T47D (cell line): Measurements from ENCODE around the gene TANGO2.

ENCODE experiments used
- DNase-seq, 2 experiments: peaks; one replicate each; pipeline versions ENCODE4 v3.0.0 to v3.0.0-alpha.2; 2011 to 2012; ENCODE audit warnings: low read depth in 1 of 2, low spot score in 1 of 2
- JUND ChIP-seq: IDR thresholded peaks from 2 replicates; pipeline ENCODE4 v1.6.1; 2012; ENCODE audit warnings: low read depth
- in situ Hi-C: cut with HindIII; loops from 2 replicates; pipeline ENCODE4 v1.10.0; 2016; ENCODE audit warnings: low sequenced_read_pairs, low pct_unique_long_range_greater_than_20kb

TANGO2 gene

GRCh38 chr22:20086101-20086599, 65.2 kb downstream of the TANGO2 start:
- no peak for DNase-seq
- in situ Hi-C loops: no loop called here
- no peak for TF ChIP-seq JUND

GRCh38 chr22:20086763-20087162, 65.9 kb downstream of the TANGO2 start:
- TF ChIP-seq JUND: no peak
- in situ Hi-C loops: no loop called here
- no peak for DNase-seq

GRCh38 chr22:20087319-20088262, 66.7 kb downstream of the TANGO2 start:
- in situ Hi-C loops: no loop called here
- TF ChIP-seq JUND: no peak
- DNase-seq: no peak

GRCh38 chr22:20088263-20088648, 67.3 kb downstream of the TANGO2 start:
- in situ Hi-C loops: no loop called here
- no peak for TF ChIP-seq JUND
- DNase-seq: no peak

GRCh38 chr22:20089226-20089976, 68.5 kb downstream of the TANGO2 start:
- in situ Hi-C loops: no loop called here
- DNase-seq: no peak
- no peak for TF ChIP-seq JUND

- no peak for DNase-seq
- in situ Hi-C loops: no loop called here
- TF ChIP-seq JUND: no peak
These were observed 69.2 kb downstream of the TANGO2 start for GRCh38 chr22:20089977-20090729.

GRCh38 chr22:20090730-20091240, 69.9 kb downstream of the TANGO2 start:
- no peak for DNase-seq
- TF ChIP-seq JUND: no peak
- in situ Hi-C loops: no loop called here

- in situ Hi-C loops: no loop called here
- TF ChIP-seq JUND: no peak
- DNase-seq: no peak
These were observed 71.0 kb downstream of the TANGO2 start for GRCh38 chr22:20091690-20092476.

- in situ Hi-C loops: no loop called here
- TF ChIP-seq JUND: no peak
- no peak for DNase-seq
These were observed 71.6 kb downstream of the TANGO2 start for GRCh38 chr22:20092477-20092854.

GRCh38 chr22:20093418-20094196, 72.7 kb downstream of the TANGO2 start:
- in situ Hi-C loops: no loop called here
- no peak for TF ChIP-seq JUND

More at GRCh38 chr22:20093418-20094196, 72.7 kb downstream of the TANGO2 start:
- no peak for DNase-seq
